OCI-LY7 (cell line): ENCODE measurements around the gene CDC14B.

Source experiments
- CTCF ChIP-seq: fragments of 200-600 bp; sonication (generic); conservative IDR thresholded peaks from 2 replicates; pipeline ENCODE4 v1.5.1; 2014; ENCODE audit warnings: mild to moderate bottlenecking, antibody characterized with exemption, low read length, moderate library complexity, mixed read lengths
- EZH2phosphoT487 ChIP-seq: fragments of 200-600 bp; sonication (generic); IDR thresholded peaks from 2 replicates; pipeline ENCODE4 v1.6.1; 2018; ENCODE audit warnings: low read depth, borderline replicate concordance, mild to moderate bottlenecking, mixed run types, antibody characterized with exemption, low read length, moderate library complexity, mixed read lengths

GRCh38 chr9:96599298-96599697, 20.3 kb downstream of the CDC14B start:
- TF ChIP-seq CTCF, result no peak
- TF ChIP-seq EZH2phosphoT487, result no peak
